ENCODE measurements around the gene LRRC9.
A peak's percentile ranks its signal among the peaks of the same experiment; 100 is the strongest.

LRRC9 gene

DNA sequence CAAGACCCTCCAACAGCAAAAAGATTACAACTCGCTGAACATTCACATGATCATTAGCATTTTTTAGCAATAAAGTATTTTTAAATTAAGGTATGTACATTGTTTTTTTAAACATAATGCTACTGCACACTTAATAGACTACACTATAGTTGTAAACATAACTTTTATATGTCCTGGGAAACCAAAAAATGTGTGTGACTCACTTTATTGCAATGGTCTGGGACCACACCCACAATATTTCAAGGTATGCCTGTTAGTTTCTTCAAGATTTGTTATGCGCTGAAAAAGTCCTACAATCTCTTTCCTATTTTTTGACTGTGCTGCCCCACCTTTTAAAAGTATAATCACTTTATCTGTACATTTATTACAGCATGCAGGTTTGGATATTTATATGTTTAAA lies 141.4 kb downstream of the LRRC9 start:
- ChIA-PET POLR2A (no interaction called here), CTCF (interaction anchor here (0.7 to 1.6 kb wide), 3 partner anchors 104 to 1226 kb away, joined by 3 to 12 read pairs (median 5); no protein-coding TSS in a partner anchor)
- TF ChIP-seq ZNF473 (tag by site-specific recombination; IDR thresholded peaks at IDR 0.05) (no peak), ZNF223 (tag by site-specific recombination; IDR thresholded peaks at IDR 0.05) (no peak), ZNF16 (tag by site-specific recombination; IDR thresholded peaks at IDR 0.05; ENCODE audit: low read depth) (no peak), RBAK (tag by site-specific recombination; IDR thresholded peaks at IDR 0.05) (no peak), PRDM2 (tag by site-specific recombination; IDR thresholded peaks at IDR 0.05; ENCODE audit: borderline replicate concordance) (no peak), ZNF501 (tag by site-specific recombination; IDR thresholded peaks at IDR 0.05) (no peak), ZNF366 (tag by site-specific recombination; conservative IDR thresholded peaks at IDR 0.05) (no peak), ZNF658 (tag by site-specific recombination; IDR thresholded peaks at IDR 0.05) (no peak)
- Histone ChIP-seq H3K4me1 (ENCODE audit: control insufficient read depth, insufficient read depth, low read length) (no peaks in the 10 kb centered on the region), H3K27ac (ENCODE audit: extremely low read depth, low read depth, low read length) (no peak overlapping the region), H3K36me3 (ENCODE audit: control insufficient read depth in 2 of 2, insufficient read depth in 1 of 2, low read length in 2 of 2) (no peaks in the 10 kb centered on the region), H3K9me3 (ENCODE audit: control insufficient read depth, insufficient read depth, low read depth, low read length) (no peaks in the 10 kb centered on the region), H3K4me3 (ENCODE audit: low read depth, low read length) (no peak overlapping the region)

DNA sequence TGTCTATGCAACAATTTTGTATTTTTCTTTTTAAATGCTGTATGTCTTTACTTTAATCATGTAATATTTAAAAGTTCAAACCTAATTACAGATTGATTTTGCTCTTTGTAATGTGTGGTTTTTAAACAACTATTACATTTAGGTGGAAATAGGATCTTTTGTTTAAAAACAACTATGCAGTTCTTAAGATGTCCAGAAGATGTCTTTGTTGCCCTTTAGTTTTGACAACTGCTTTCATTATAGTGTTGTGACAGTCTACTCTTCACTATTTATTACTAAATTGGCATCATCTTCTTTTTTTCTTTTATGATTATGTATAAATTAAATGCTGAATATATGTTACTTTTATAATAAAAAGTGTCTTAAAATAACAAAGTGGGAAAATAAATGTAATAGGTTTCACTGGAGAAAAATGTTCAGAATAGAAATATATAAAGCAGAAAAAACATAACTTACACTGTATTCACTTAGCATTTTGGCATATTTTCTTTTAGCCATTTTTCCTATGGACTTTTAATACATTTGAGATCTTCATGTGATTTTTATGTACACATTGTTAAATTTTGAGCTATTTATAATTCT lies 144.6 kb downstream of the LRRC9 start:
- ChIA-PET POLR2A (no interaction called here), CTCF (interaction anchor here (0.5 to 4.9 kb wide), 11 partner anchors 10 to 798 kb away, joined by 3 to 73 read pairs (median 4); no protein-coding TSS in a partner anchor)
- H3K36me3 ChIP-seq (ENCODE audit: control insufficient read depth in 2 of 2, insufficient read depth in 1 of 2, low read length in 2 of 2), result no peaks in the 10 kb centered on the region
- H3K4me1 ChIP-seq (ENCODE audit: control insufficient read depth, insufficient read depth, low read length), result no peaks in the 10 kb centered on the region
- TF ChIP-seq ZNF654 (tag by site-specific recombination; IDR thresholded peaks at IDR 0.05; ENCODE audit: low read depth) (peak; percentile 58), PRDM1 (tag by site-specific recombination; IDR thresholded peaks at IDR 0.05) (0 out of 2 replicates have a peak, but pooled peaks have one; percentile 21)
- TF ChIP-seq, protein P1, sequence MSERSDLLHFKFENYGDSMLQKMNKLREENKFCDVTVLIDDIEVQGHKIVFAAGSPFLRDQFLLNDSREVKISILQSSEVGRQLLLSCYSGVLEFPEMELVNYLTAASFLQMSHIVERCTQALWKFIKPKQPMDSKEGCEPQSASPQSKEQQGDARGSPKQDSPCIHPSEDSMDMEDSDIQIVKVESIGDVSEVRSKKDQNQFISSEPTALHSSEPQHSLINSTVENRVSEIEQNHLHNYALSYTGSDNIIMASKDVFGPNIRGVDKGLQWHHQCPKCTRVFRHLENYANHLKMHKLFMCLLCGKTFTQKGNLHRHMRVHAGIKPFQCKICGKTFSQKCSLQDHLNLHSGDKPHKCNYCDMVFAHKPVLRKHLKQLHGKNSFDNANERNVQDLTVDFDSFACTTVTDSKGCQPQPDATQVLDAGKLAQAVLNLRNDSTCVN (tag by site-specific recombination; optimal IDR thresholded peaks at IDR 0.05), result no peak
- no peak overlapping the region for H3K4me3 ChIP-seq (ENCODE audit: low read depth, low read length)
- no peak overlapping the region for H3K27ac ChIP-seq (ENCODE audit: extremely low read depth, low read depth, low read length)
- no peaks in the 10 kb centered on the region for H3K9me3 ChIP-seq (ENCODE audit: control insufficient read depth, insufficient read depth, low read depth, low read length)

- H3K27ac ChIP-seq (ENCODE audit: extremely low read depth, low read depth, low read length), result no peak overlapping the region
- POLR2A ChIA-PET, result no interaction called here
- no peak overlapping the region for H3K4me3 ChIP-seq (ENCODE audit: low read depth, low read length)
- H3K9me3 ChIP-seq (ENCODE audit: control insufficient read depth, insufficient read depth, low read depth, low read length), result no peaks in the 10 kb centered on the region
- CTCF ChIA-PET, result interaction anchor here (0.7 to 4.9 kb wide), 2 partner anchors 101 to 116 kb away, joined by 3 to 73 read pairs; no protein-coding TSS in a partner anchor
- no peaks in the 10 kb centered on the region for H3K4me1 ChIP-seq (ENCODE audit: control insufficient read depth, insufficient read depth, low read length)
- H3K36me3 ChIP-seq (ENCODE audit: control insufficient read depth in 2 of 2, insufficient read depth in 1 of 2, low read length in 2 of 2), result no peaks in the 10 kb centered on the region
- TF ChIP-seq ZNF354C (tag by site-specific recombination; IDR thresholded peaks at IDR 0.05; ENCODE audit: borderline replicate concordance, low read depth), result no peak
- TF ChIP-seq, protein P2, sequence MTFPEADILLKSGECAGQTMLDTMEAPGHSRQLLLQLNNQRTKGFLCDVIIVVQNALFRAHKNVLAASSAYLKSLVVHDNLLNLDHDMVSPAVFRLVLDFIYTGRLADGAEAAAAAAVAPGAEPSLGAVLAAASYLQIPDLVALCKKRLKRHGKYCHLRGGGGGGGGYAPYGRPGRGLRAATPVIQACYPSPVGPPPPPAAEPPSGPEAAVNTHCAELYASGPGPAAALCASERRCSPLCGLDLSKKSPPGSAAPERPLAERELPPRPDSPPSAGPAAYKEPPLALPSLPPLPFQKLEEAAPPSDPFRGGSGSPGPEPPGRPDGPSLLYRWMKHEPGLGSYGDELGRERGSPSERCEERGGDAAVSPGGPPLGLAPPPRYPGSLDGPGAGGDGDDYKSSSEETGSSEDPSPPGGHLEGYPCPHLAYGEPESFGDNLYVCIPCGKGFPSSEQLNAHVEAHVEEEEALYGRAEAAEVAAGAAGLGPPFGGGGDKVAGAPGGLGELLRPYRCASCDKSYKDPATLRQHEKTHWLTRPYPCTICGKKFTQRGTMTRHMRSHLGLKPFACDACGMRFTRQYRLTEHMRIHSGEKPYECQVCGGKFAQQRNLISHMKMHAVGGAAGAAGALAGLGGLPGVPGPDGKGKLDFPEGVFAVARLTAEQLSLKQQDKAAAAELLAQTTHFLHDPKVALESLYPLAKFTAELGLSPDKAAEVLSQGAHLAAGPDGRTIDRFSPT (tag by site-specific recombination; IDR thresholded peaks at IDR 0.05), result no peak
- TF ChIP-seq, protein P3, sequence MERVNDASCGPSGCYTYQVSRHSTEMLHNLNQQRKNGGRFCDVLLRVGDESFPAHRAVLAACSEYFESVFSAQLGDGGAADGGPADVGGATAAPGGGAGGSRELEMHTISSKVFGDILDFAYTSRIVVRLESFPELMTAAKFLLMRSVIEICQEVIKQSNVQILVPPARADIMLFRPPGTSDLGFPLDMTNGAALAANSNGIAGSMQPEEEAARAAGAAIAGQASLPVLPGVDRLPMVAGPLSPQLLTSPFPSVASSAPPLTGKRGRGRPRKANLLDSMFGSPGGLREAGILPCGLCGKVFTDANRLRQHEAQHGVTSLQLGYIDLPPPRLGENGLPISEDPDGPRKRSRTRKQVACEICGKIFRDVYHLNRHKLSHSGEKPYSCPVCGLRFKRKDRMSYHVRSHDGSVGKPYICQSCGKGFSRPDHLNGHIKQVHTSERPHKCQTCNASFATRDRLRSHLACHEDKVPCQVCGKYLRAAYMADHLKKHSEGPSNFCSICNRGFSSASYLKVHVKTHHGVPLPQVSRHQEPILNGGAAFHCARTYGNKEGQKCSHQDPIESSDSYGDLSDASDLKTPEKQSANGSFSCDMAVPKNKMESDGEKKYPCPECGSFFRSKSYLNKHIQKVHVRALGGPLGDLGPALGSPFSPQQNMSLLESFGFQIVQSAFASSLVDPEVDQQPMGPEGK (tag by site-specific recombination; IDR thresholded peaks at IDR 0.05), result no peak
- TF ChIP-seq ZNF335 (tag by site-specific recombination; conservative IDR thresholded peaks at IDR 0.05), result no peak
- TF ChIP-seq ZNF223 (tag by site-specific recombination; IDR thresholded peaks at IDR 0.05), result no peak
- no peak for TF ChIP-seq ZNF23 (tag by site-specific recombination; IDR thresholded peaks at IDR 0.05; ENCODE audit: borderline replicate concordance)
- TF ChIP-seq ZNF341 (tag by site-specific recombination; IDR thresholded peaks at IDR 0.05; ENCODE audit: low read depth), result no peak
- no peak for TF ChIP-seq ZNF558 (tag by site-specific recombination; IDR thresholded peaks at IDR 0.05)
- no peak for TF ChIP-seq ZNF76 (tag by site-specific recombination; IDR thresholded peaks at IDR 0.05; ENCODE audit: borderline replicate concordance, low read depth)
- TF ChIP-seq ZNF366 (tag by site-specific recombination; conservative IDR thresholded peaks at IDR 0.05), result no peak
Observed at GRCh38 chr14:60067882-60068281, 147.9 kb downstream of the LRRC9 start.
